ENCODE results near the gene DENND6B.
"Not testable (repeated sequence)": the region's sequence is repeated elsewhere in the genome, so short reads cannot be mapped to it uniquely, and the experiment has no call there.

The DENND6B gene

GRCh38 chr22:50338860-50339462 lies 12.1 kb upstream of the DENND6B start:
- DNase-seq: no peak

GRCh38 chr22:50338042-50338573 lies 11.3 kb upstream of the DENND6B start:
- no peak for DNase-seq

- DNase-seq: no peak
These were observed 10.6 kb upstream of the DENND6B start for GRCh38 chr22:50337262-50338041.

GRCh38 chr22:50334433-50334832 lies 7.6 kb upstream of the DENND6B start:
- DNase-seq: not testable (repeated sequence)

- DNase-seq: no peak
These were observed 2.4 kb upstream of the DENND6B start for GRCh38 chr22:50329236-50329635.

GRCh38 chr22:50327711-50328019 lies 853 bp upstream of the DENND6B start:
- no peak for DNase-seq

GRCh38 chr22:50326225-50326955 lies 422 bp downstream of the DENND6B start:
- peak; percentile 8 to 55 (median 44) for DNase-seq

GRCh38 chr22:50325444-50326224 lies 1.2 kb downstream of the DENND6B start:
- peak in 2 of 3 experiments; percentile 3 to 40 for DNase-seq

- no peak for DNase-seq
These were observed 2.9 kb downstream of the DENND6B start for GRCh38 chr22:50323900-50324299.

- not testable (repeated sequence) for DNase-seq
These were observed 4.3 kb downstream of the DENND6B start for GRCh38 chr22:50322382-50323104.

GRCh38 chr22:50320671-50321325 lies 6.0 kb downstream of the DENND6B start:
- DNase-seq: no peak

GRCh38 chr22:50320116-50320515 lies 6.7 kb downstream of the DENND6B start:
- no peak for DNase-seq

- DNase-seq: no peak
These were observed 7.3 kb downstream of the DENND6B start for GRCh38 chr22:50319503-50319951.

- DNase-seq: no peak
These were observed 8.0 kb downstream of the DENND6B start for GRCh38 chr22:50318698-50319411.

GRCh38 chr22:50318356-50318697 lies 8.5 kb downstream of the DENND6B start:
- no peak for DNase-seq

- DNase-seq: no peak
These were observed 9.1 kb downstream of the DENND6B start for GRCh38 chr22:50317674-50318073.

- no peak for DNase-seq
These were observed 9.6 kb downstream of the DENND6B start for GRCh38 chr22:50317178-50317577.

GRCh38 chr22:50316114-50317065 lies 10.4 kb downstream of the DENND6B start:
- DNase-seq: no peak

- DNase-seq: peak in 1 of 3 experiments; percentile 2
These were observed 11.3 kb downstream of the DENND6B start for GRCh38 chr22:50315289-50316113.

Measured in NCI-H1417 (cell line).